Calu3 (cell line): Measurements from ENCODE around the gene PRKCZ. TPM values are rescaled to one million over a fixed set of nuclear protein-coding genes. Genes with fewer than 3 reads are reported as not detected.
"Not testable (repeated sequence)": the region's sequence is repeated elsewhere in the genome, so short reads cannot be mapped to it uniquely, and the experiment has no call there.

Experiments used
- BruUV-seq: library from RNA; stranded (reverse); fragments of 400-500 nt; replicated peaks from 2 replicates; lab custom pipeline; 2021; lab: Mats Ljungman, UMichigan
- CTCF ChIA-PET: fragments of 300-600 bp; sonication (Branson Sonifier 250); formaldehyde crosslinking; loops from one replicate; lab custom pipeline; 2022; ENCODE audit warnings: antibody characterized with exemption; lab: Charles Lee
- DNase-seq: peaks from one replicate; pipeline ENCODE4 v3.0.0; 2022
- H3K27ac Mint-ChIP-seq: one replicate; pipeline ENCODE4 v1.8.0; 2022; ENCODE audit warnings: mixed read lengths; ENCODE audit not compliant: unreplicated experiment
- H3K27me3 Mint-ChIP-seq: one replicate; pipeline ENCODE4 v1.8.0; 2022; ENCODE audit warnings: mixed read lengths; ENCODE audit not compliant: unreplicated experiment
- H3K36me3 Mint-ChIP-seq: one replicate; pipeline ENCODE4 v1.8.0; 2022; ENCODE audit warnings: mild to moderate bottlenecking, moderate library complexity, mixed read lengths; ENCODE audit not compliant: insufficient read depth, unreplicated experiment
- H3K4me1 Mint-ChIP-seq: one replicate; pipeline ENCODE4 v1.8.0; 2022; ENCODE audit warnings: mild to moderate bottlenecking, low read depth, mixed read lengths; ENCODE audit not compliant: unreplicated experiment
- H3K4me3 Mint-ChIP-seq: one replicate; pipeline ENCODE4 v1.8.0; 2022; ENCODE audit warnings: mild to moderate bottlenecking, low read depth, moderate library complexity, mixed read lengths; ENCODE audit not compliant: unreplicated experiment
- H3K9me3 Mint-ChIP-seq: one replicate; pipeline ENCODE4 v1.8.0; 2022; ENCODE audit warnings: low read depth, mixed read lengths; ENCODE audit not compliant: unreplicated experiment
- intact Hi-C: fragments of 100-400 bp; cut with micrococcal nuclease; formaldehyde crosslinking; loops from one replicate; pipeline ENCODE4 v1.10.0; 2022; ENCODE audit not compliant: unreplicated experiment
- total RNA-seq: library from RNA; stranded (reverse); gene quantifications from 2 replicates; pipeline ENCODE4 v1.2.3, GENCODE V29; 2022
- TF ChIP-seq, protein P1 (sequence below): fragments of 200-600 bp; IDR thresholded peaks from one replicate; pipeline ENCODE4 v1.8.0; 2022; ENCODE audit warnings: antibody characterized with exemption; ENCODE audit not compliant: unreplicated experiment

Gene PRKCZ
- total RNA-seq, 1 experiment from 2014 or later, result 26.0 TPM

DNA sequence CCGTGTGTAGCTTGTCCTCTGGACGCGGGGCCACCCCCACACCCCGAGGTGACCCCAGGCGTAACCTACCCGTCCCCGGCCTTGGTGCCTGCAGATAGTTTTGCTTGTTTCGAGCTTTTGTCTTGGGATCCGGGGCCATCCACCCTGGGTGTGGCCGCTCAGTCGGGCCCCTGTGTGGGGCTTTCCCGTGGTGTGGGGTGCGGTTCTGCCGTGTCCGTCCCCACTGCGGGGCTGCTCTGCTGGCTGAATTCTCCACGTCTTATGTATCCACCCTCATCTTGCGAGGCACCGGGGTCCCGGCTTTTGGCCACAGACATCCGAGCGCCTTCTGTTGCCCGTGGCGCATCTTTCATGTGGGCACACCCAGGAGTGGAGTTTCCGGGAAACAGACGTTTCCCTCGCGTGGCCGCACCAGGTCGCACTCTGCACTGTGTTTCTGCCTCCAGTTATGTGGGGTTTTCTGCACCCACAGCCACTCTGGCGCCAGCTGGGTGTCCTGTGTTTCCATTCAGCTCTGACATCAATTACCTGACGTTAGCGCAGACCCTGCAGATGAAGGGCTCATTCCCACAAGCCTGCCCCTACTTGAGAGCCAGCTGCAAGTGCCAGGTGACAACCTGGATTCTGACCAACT is 64.9 kb downstream of the PRKCZ start:
- Mint-ChIP-seq H3K4me1 (no peaks in the 10 kb centered on the region), H3K36me3 (no peaks in the 10 kb centered on the region), H3K9me3 (no peaks in the 10 kb centered on the region), H3K27me3 (no peaks in the 10 kb centered on the region), H3K4me3 (no peak overlapping the region), H3K27ac (no peak overlapping the region)
- TF ChIP-seq, protein P1, sequence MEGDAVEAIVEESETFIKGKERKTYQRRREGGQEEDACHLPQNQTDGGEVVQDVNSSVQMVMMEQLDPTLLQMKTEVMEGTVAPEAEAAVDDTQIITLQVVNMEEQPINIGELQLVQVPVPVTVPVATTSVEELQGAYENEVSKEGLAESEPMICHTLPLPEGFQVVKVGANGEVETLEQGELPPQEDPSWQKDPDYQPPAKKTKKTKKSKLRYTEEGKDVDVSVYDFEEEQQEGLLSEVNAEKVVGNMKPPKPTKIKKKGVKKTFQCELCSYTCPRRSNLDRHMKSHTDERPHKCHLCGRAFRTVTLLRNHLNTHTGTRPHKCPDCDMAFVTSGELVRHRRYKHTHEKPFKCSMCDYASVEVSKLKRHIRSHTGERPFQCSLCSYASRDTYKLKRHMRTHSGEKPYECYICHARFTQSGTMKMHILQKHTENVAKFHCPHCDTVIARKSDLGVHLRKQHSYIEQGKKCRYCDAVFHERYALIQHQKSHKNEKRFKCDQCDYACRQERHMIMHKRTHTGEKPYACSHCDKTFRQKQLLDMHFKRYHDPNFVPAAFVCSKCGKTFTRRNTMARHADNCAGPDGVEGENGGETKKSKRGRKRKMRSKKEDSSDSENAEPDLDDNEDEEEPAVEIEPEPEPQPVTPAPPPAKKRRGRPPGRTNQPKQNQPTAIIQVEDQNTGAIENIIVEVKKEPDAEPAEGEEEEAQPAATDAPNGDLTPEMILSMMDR, result no peak
- no peak for DNase-seq
- intact Hi-C loops, result no loop called here
- no TSS peak for BruUV-seq
- CTCF ChIA-PET, result no interaction called here

DNA sequence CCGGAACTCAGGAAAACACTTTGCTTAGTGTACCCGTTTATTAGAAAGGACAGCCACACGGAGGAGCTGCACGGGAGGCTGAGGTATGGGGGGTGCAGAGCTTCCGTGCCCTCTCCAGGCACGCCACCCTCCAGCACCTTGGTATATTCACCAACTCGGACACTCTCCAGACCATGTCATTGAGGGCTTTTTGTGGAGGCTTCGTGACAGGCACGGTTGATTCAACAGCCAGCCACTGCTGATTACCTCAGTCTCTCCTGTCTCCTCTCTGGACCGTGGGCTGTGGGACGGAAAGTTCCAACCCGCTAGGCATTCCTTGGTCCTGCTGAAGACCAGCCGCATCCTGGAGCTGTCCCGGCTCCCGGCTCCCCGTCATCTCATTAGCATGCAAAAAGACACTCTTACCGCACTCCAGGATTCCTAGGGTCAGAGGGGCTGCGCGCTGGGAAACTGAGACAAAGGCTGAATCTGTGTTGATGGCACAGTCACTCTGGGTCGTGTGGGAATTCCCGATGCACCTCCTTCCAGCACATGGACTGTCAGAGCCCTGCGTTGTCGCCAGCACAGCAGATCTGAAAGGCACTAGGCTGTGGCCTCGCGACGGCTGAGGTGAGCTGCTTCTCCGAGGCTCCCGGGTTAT is 65.6 kb downstream of the PRKCZ start:
- Mint-ChIP-seq H3K27me3 (no peaks in the 10 kb centered on the region), H3K4me3 (no peak overlapping the region), H3K9me3 (no peaks in the 10 kb centered on the region), H3K4me1 (no peaks in the 10 kb centered on the region), H3K27ac (no peak overlapping the region), H3K36me3 (no peaks in the 10 kb centered on the region)
- no peak for DNase-seq
- TF ChIP-seq, protein P1, result no peak
- no TSS peak for BruUV-seq
- intact Hi-C loops, result no loop called here
- CTCF ChIA-PET, result interaction anchor here (0.6 kb wide), 1 partner anchor 34 kb away, joined by 3 read pairs; no protein-coding TSS in a partner anchor

DNA sequence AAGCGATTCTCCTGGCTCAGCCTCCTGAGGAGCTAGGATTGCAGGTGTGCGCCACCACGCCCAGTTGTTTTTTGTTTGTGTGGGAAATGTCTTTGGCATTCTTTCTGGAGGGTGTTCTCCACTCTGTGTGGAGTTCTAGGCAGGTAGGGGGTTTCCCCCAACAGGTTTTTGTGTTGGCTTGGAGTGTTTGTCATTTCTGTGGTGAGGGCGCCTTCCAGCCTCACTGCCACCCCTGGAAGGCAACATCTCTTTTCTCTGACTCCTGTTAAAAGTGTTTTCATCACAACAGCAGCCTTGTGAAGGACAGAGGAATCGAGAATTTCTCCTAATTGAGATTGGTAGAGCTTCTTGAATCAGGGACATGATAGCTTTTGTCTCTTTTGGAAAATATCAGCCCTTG is 69.7 kb downstream of the PRKCZ start:
- no peak for DNase-seq
- no TSS peak for BruUV-seq
- no peaks in the 10 kb centered on the region for H3K4me1 Mint-ChIP-seq
- CTCF ChIA-PET, result no interaction called here
- TF ChIP-seq, protein P1, result no peak
- H3K27me3 Mint-ChIP-seq, result no peaks in the 10 kb centered on the region
- no peaks in the 10 kb centered on the region for H3K9me3 Mint-ChIP-seq
- intact Hi-C loops, result no loop called here
- no peak overlapping the region for H3K4me3 Mint-ChIP-seq
- H3K36me3 Mint-ChIP-seq, result peaks cover 6% of the 10 kb centered on the region
- H3K27ac Mint-ChIP-seq, result no peak overlapping the region

DNA sequence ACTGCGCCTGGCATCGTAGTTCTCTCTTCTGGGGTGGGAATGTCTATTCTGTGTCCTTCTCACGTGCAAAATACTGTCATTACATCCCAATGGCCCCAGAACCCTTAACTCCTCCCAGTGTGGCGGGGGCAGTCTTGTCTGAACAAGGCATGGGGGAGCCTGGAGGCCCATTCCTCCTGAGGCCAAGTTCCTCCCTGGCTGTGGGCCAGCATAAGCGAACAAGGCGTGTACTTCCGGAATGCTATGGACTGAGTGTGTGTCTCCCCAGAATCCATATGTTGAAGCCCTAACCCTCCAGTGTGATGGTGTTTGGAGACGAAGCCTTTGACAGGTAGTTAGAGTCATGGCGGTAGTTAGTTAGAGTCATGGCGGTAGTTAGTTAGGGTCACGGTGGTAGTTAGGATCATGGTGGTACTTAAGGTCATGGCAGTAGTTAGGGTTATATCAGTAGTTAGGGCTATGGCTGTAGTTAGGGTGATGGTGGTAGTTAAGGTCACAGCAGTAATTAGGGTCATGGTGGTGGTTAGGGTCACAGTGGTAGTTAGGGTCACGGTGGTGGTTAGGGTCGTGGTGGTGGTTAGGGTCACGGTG is 71.0 kb downstream of the PRKCZ start:
- no TSS peak for BruUV-seq
- H3K9me3 Mint-ChIP-seq, result no peaks in the 10 kb centered on the region
- TF ChIP-seq, protein P1, result no peak
- intact Hi-C loops, result no loop called here
- no peaks in the 10 kb centered on the region for H3K27me3 Mint-ChIP-seq
- DNase-seq, result no peak
- no peak overlapping the region for H3K27ac Mint-ChIP-seq
- no peaks in the 10 kb centered on the region for H3K4me1 Mint-ChIP-seq
- no peak overlapping the region for H3K4me3 Mint-ChIP-seq
- H3K36me3 Mint-ChIP-seq, result peaks cover 6% of the 10 kb centered on the region
- CTCF ChIA-PET, result interaction anchor here (0.7 kb wide), 1 partner anchor 59 kb away, joined by 7 read pairs; no protein-coding TSS in a partner anchor

DNA sequence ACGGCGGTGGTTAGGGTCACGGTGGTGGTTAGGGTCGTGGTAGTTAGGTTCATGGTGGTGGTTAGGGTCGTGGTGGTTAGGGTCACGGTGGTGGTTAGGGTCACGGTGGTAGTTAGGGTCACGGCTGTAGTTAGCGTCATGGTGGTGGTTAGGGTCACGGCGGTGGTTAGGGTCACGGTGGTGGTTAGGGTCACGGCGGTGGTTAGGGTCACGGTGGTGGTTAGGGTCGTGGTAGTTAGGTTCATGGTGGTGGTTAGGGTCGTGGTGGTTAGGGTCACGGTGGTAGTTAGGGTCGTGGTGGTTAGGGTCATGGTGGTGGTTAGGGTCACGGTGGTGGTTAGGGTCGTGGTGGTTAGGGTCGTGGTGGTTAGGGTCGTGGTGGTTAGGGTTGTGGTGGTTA is 71.6 kb downstream of the PRKCZ start:
- H3K4me1 Mint-ChIP-seq, H3K9me3 Mint-ChIP-seq, H3K27me3 Mint-ChIP-seq, H3K36me3 Mint-ChIP-seq, intact Hi-C loops, DNase-seq, H3K27ac Mint-ChIP-seq, H3K4me3 Mint-ChIP-seq, BruUV-seq, CTCF ChIA-PET: not testable (repeated sequence)
